IPS DF 4.7 (cell line): ENCODE measurements around the gene MS4A1.
A peak's percentile ranks its signal among the peaks of the same experiment; 100 is the strongest.
"Not testable (repeated sequence)": the region's sequence is repeated elsewhere in the genome, so short reads cannot be mapped to it uniquely, and the experiment has no call there.

ENCODE experiments used
- DNase-seq: peaks from one replicate; pipeline ENCODE4 v3.0.0-alpha.2; 2013; ENCODE audit warnings: low spot score; ENCODE audit errors: extremely low read depth

Gene MS4A1

GRCh38 chr11:60455531-60456042, at the start of gene MS4A1:
Gene MS4A1 (plus strand): TSS chr11:60455847. CDS start chr11:60462375, 6,528 bp downstream.
- no peak for DNase-seq

GRCh38 chr11:60420015-60420414, 35.6 kb upstream of the MS4A1 start:
- no peak for DNase-seq

GRCh38 chr11:60422609-60423008, 33.0 kb upstream of the MS4A1 start:
- DNase-seq = no peak

GRCh38 chr11:60428517-60428916, 27.1 kb upstream of the MS4A1 start:
- DNase-seq = no peak

GRCh38 chr11:60429272-60429671, 26.4 kb upstream of the MS4A1 start, which contains the start of gene MS4A5:
Gene MS4A5 (plus strand): TSS chr11:60429572. CDS start chr11:60429675, 103 bp downstream.
- no peak for DNase-seq

- no peak for DNase-seq
Measured at GRCh38 chr11:60431251-60431650, 24.4 kb upstream of the MS4A1 start.

GRCh38 chr11:60433401-60433800, 22.2 kb upstream of the MS4A1 start:
- DNase-seq = no peak

GRCh38 chr11:60447070-60447469, 8.6 kb upstream of the MS4A1 start:
- DNase-seq = no peak

- DNase-seq = no peak
Measured at GRCh38 chr11:60447846-60448245, 7.8 kb upstream of the MS4A1 start.

- DNase-seq = not testable (repeated sequence)
Measured at GRCh38 chr11:60451185-60451584, 4.5 kb upstream of the MS4A1 start.

GRCh38 chr11:60454212-60454611, 1.4 kb upstream of the MS4A1 start:
- no peak for DNase-seq

GRCh38 chr11:60457576-60457975, 1.9 kb downstream of the MS4A1 start:
- DNase-seq = no peak

- DNase-seq = no peak
Measured at GRCh38 chr11:60459345-60459744, 3.7 kb downstream of the MS4A1 start.

- DNase-seq = no peak
Measured at GRCh38 chr11:60468829-60469228, 13.2 kb downstream of the MS4A1 start.

- no peak for DNase-seq
Measured at GRCh38 chr11:60469723-60470122, 14.1 kb downstream of the MS4A1 start.

- no peak for DNase-seq
Measured at GRCh38 chr11:60477035-60477445, 21.4 kb downstream of the MS4A1 start.

- no peak for DNase-seq
Measured at GRCh38 chr11:60482361-60482760, 26.7 kb downstream of the MS4A1 start.

- no peak for DNase-seq
Measured at GRCh38 chr11:60485987-60486386, 30.3 kb downstream of the MS4A1 start.

- DNase-seq = no peak
Measured at GRCh38 chr11:60492488-60493009, 36.9 kb downstream of the MS4A1 start, which contains the start of gene MS4A12. Gene MS4A12 (plus strand): TSS chr11:60492778. CDS start chr11:60497319, 4,541 bp downstream.

- DNase-seq = no peak
Measured at GRCh38 chr11:60493454-60493853, 37.8 kb downstream of the MS4A1 start.

GRCh38 chr11:60498399-60498798, 42.8 kb downstream of the MS4A1 start:
- no peak for DNase-seq

- DNase-seq = no peak
Measured at GRCh38 chr11:60498853-60499252, 43.2 kb downstream of the MS4A1 start.

- peak; percentile 33 for DNase-seq
Measured at GRCh38 chr11:60500276-60500910, 44.7 kb downstream of the MS4A1 start.
